Spinal cord (tissue), 10 donors: ENCODE data around the gene AKAP13. TPM values are rescaled to one million over a fixed set of nuclear protein-coding genes. Genes with fewer than 3 reads are reported as not detected.

Source experiments
- DNase-seq, 6 donors: peaks; one replicate each; pipeline versions ENCODE4 v3.0.0 to v3.0.0-alpha.2; 2013 to 2015; ENCODE audit warnings: low spot score in 6 of 6, low read depth in 4 of 6
- H3K27ac ChIP-seq: one replicate; pipeline ENCODE4 v1.5.1; 2013; ENCODE audit warnings: low read depth, low read length, control low read depth
- H3K27me3 ChIP-seq: one replicate; pipeline ENCODE4 v1.6.1; 2013; ENCODE audit warnings: low read length; ENCODE audit not compliant: control insufficient read depth, insufficient read depth
- H3K36me3 ChIP-seq: one replicate; pipeline ENCODE4 v1.6.1; 2013; ENCODE audit warnings: low read length; ENCODE audit not compliant: control insufficient read depth, insufficient read depth
- H3K4me1 ChIP-seq: one replicate; pipeline ENCODE4 v1.6.1; 2013; ENCODE audit warnings: low read length; ENCODE audit not compliant: control insufficient read depth, insufficient read depth
- H3K4me3 ChIP-seq: one replicate; pipeline ENCODE4 v1.5.1; 2013; ENCODE audit warnings: low read depth, low read length, control low read depth
- H3K9me3 ChIP-seq: one replicate; pipeline ENCODE4 v1.6.1; 2013; ENCODE audit warnings: low read length; ENCODE audit not compliant: control insufficient read depth, insufficient read depth
- WGBS: methylation state at CpG from one replicate; pipeline ENCODE4 v1.1.5; 2013; ENCODE audit warnings: missing lambda C conversion rate; ENCODE audit not compliant: insufficient coverage; 5-methylcytosine and 5-hydroxymethylcytosine counted together
- polyA plus RNA-seq, 2 donors: library from polyadenylated mRNA; unstranded; fragments of 120-200 nt; gene quantifications; one replicate each; pipeline ENCODE4 v1.2.1, GENCODE V29; 2013; ENCODE audit not compliant: insufficient read length in 2 of 2
- total RNA-seq, 2 donors: library from RNA; depleted of rRNA in 1 of 2; stranded (reverse); fragments of 120-200 nt in 1 of 2; fragments of >200 nt in 1 of 2; gene quantifications; one replicate each; pipeline versions ENCODE4 v1.2.3 to v1.2.4, GENCODE V29; 2013 to 2014
- donor health status: healthy.

AKAP13 gene
- total and polyA plus RNA-seq, 4 donors, result 52.5 to 114 (median 89.2) TPM

GRCh38 chr15:85415783-85416182 is 35.4 kb downstream of the AKAP13 start:
- H3K27ac ChIP-seq, result no peak overlapping the region
- H3K36me3 ChIP-seq, result no peaks in the 10 kb centered on the region
- 92% methylated on average over 2 of the region's 2 CpGs for WGBS
- H3K4me1 ChIP-seq, result peaks cover 3% of the 10 kb centered on the region
- no peaks in the 10 kb centered on the region for H3K27me3 ChIP-seq
- DNase-seq, result no peak
- H3K4me3 ChIP-seq, result no peak overlapping the region
- H3K9me3 ChIP-seq, result no peaks in the 10 kb centered on the region

- no peak overlapping the region for H3K4me3 ChIP-seq
- peaks cover 3% of the 10 kb centered on the region for H3K4me1 ChIP-seq
- WGBS, result 100% methylated on average over 3 of the region's 5 CpGs
- no peak for DNase-seq
- no peak overlapping the region for H3K27ac ChIP-seq
- H3K27me3 ChIP-seq, result no peaks in the 10 kb centered on the region
- H3K9me3 ChIP-seq, result no peaks in the 10 kb centered on the region
- no peaks in the 10 kb centered on the region for H3K36me3 ChIP-seq
Measured at GRCh38 chr15:85417276-85417675, 36.9 kb downstream of the AKAP13 start.

- peaks cover 3% of the 10 kb centered on the region for H3K4me1 ChIP-seq
- H3K4me3 ChIP-seq, result no peak overlapping the region
- H3K36me3 ChIP-seq, result no peaks in the 10 kb centered on the region
- DNase-seq, result no peak
- no peaks in the 10 kb centered on the region for H3K27me3 ChIP-seq
- 64% methylated on average over 4 of the region's 5 CpGs for WGBS
- H3K9me3 ChIP-seq, result no peaks in the 10 kb centered on the region
- H3K27ac ChIP-seq, result no peak overlapping the region
Measured at GRCh38 chr15:85419161-85419560, 38.8 kb downstream of the AKAP13 start.

GRCh38 chr15:85421116-85421925 is 40.9 kb downstream of the AKAP13 start:
- WGBS, result 80% methylated on average over 1 of the region's 10 CpGs
- no peak for DNase-seq
- Histone ChIP-seq H3K4me1 (no peaks in the 10 kb centered on the region), H3K4me3 (no peak overlapping the region), H3K9me3 (no peaks in the 10 kb centered on the region), H3K27ac (no peak overlapping the region), H3K36me3 (no peaks in the 10 kb centered on the region), H3K27me3 (no peaks in the 10 kb centered on the region)

- Histone ChIP-seq H3K4me1 (no peaks in the 10 kb centered on the region), H3K36me3 (no peaks in the 10 kb centered on the region), H3K27me3 (no peaks in the 10 kb centered on the region), H3K27ac (no peak overlapping the region), H3K4me3 (no peak overlapping the region), H3K9me3 (no peaks in the 10 kb centered on the region)
- no peak for DNase-seq
- WGBS, result no CpG with 5 or more reads among the region's 2 CpGs
Measured at GRCh38 chr15:85422607-85423006, 42.2 kb downstream of the AKAP13 start.

GRCh38 chr15:85423256-85423655 is 42.9 kb downstream of the AKAP13 start:
- H3K27me3 ChIP-seq, result no peaks in the 10 kb centered on the region
- H3K36me3 ChIP-seq, result no peaks in the 10 kb centered on the region
- no peak overlapping the region for H3K4me3 ChIP-seq
- no peak overlapping the region for H3K27ac ChIP-seq
- H3K9me3 ChIP-seq, result no peaks in the 10 kb centered on the region
- DNase-seq, result no peak
- no peaks in the 10 kb centered on the region for H3K4me1 ChIP-seq

GRCh38 chr15:85424154-85424553 is 43.8 kb downstream of the AKAP13 start:
- no peak for DNase-seq
- Histone ChIP-seq H3K27me3 (no peaks in the 10 kb centered on the region), H3K4me1 (no peaks in the 10 kb centered on the region), H3K4me3 (no peak overlapping the region), H3K27ac (no peak overlapping the region), H3K36me3 (no peaks in the 10 kb centered on the region), H3K9me3 (no peaks in the 10 kb centered on the region)
- WGBS, result no CpG with 5 or more reads among the region's 1 CpG

GRCh38 chr15:85426481-85426880 is 46.1 kb downstream of the AKAP13 start:
- H3K27ac ChIP-seq, result no peak overlapping the region
- no CpG with 5 or more reads among the region's 1 CpG for WGBS

GRCh38 chr15:85427286-85428028 is 47.1 kb downstream of the AKAP13 start:
- Histone ChIP-seq H3K9me3 (no peaks in the 10 kb centered on the region), H3K27me3 (no peaks in the 10 kb centered on the region), H3K4me1 (no peaks in the 10 kb centered on the region), H3K36me3 (no peaks in the 10 kb centered on the region), H3K4me3 (no peak overlapping the region), H3K27ac (no peak overlapping the region)
- DNase-seq, result no peak
- 97% methylated on average over 4 of the region's 5 CpGs for WGBS

More at GRCh38 chr15:85426481-85426880, 46.1 kb downstream of the AKAP13 start:
- Histone ChIP-seq H3K4me3 (no peak overlapping the region), H3K4me1 (no peaks in the 10 kb centered on the region), H3K36me3 (no peaks in the 10 kb centered on the region), H3K9me3 (no peaks in the 10 kb centered on the region), H3K27me3 (no peaks in the 10 kb centered on the region)
- no peak for DNase-seq

- H3K4me3 ChIP-seq, result no peak overlapping the region
- no peaks in the 10 kb centered on the region for H3K27me3 ChIP-seq
- H3K9me3 ChIP-seq, result no peaks in the 10 kb centered on the region
- no peaks in the 10 kb centered on the region for H3K36me3 ChIP-seq
- no peak for DNase-seq
- no CpG with 5 or more reads among the region's 3 CpGs for WGBS
- H3K4me1 ChIP-seq, result no peaks in the 10 kb centered on the region
- no peak overlapping the region for H3K27ac ChIP-seq
Measured at GRCh38 chr15:85429522-85429921, 49.1 kb downstream of the AKAP13 start.
